Mesendoderm (in vitro differentiated cells): Measurements from ENCODE around the gene SH3GLB2. TPM values are rescaled to one million over a fixed set of nuclear protein-coding genes. Genes with fewer than 3 reads are reported as not detected.

Experiments
- DNase-seq: peaks from one replicate; pipeline ENCODE4 v3.0.0; 2013
- H2AK5ac ChIP-seq: 2 replicates; pipeline ENCODE4 v1.6.1; 2013; ENCODE audit warnings: low read length, inconsistent platforms
- H2BK120ac ChIP-seq: 2 replicates; pipeline ENCODE4 v1.6.1; 2013; ENCODE audit warnings: low read depth, mild to moderate bottlenecking, low read length, moderate library complexity, mixed read lengths
- H2BK15ac ChIP-seq: replicated peaks from 2 replicates; pipeline ENCODE4 v1.6.1; 2013; ENCODE audit warnings: low read depth, mild to moderate bottlenecking, moderate library complexity
- H2BK5ac ChIP-seq: 2 replicates; pipeline ENCODE4 v1.6.1; 2013; ENCODE audit warnings: low read length, inconsistent platforms
- H3K18ac ChIP-seq: 2 replicates; pipeline ENCODE4 v1.6.1; 2013; ENCODE audit warnings: mild to moderate bottlenecking, low read length, mixed read lengths
- H3K23ac ChIP-seq: one replicate; pipeline ENCODE4 v1.6.1; 2013; ENCODE audit warnings: low read length
- H3K27ac ChIP-seq: 2 replicates; pipeline ENCODE4 v1.5.1; 2013; ENCODE audit warnings: low read depth, mild to moderate bottlenecking, inconsistent platforms, low read length, moderate library complexity
- H3K27me3 ChIP-seq: 2 replicates; pipeline ENCODE4 v1.6.1; 2013; ENCODE audit warnings: low read length, control low read depth, mild to moderate bottlenecking, inconsistent platforms; ENCODE audit not compliant: insufficient read depth, poor library complexity
- H3K36me3 ChIP-seq: 2 replicates; pipeline ENCODE4 v1.6.1; 2013; ENCODE audit warnings: low read length, inconsistent platforms; ENCODE audit not compliant: control insufficient read depth, insufficient read depth
- H3K4ac ChIP-seq: one replicate; pipeline ENCODE4 v1.6.1; 2013; ENCODE audit warnings: low read depth, mild to moderate bottlenecking, low read length, moderate library complexity
- H3K4me1 ChIP-seq: 2 replicates; pipeline ENCODE4 v1.6.1; 2013; ENCODE audit warnings: low read depth, low read length, inconsistent platforms; ENCODE audit not compliant: control insufficient read depth
- H3K4me2 ChIP-seq: 2 replicates; pipeline ENCODE4 v1.6.1; 2013; ENCODE audit warnings: low read length
- H3K4me3 ChIP-seq: 2 replicates; pipeline ENCODE4 v1.5.1; 2013; ENCODE audit warnings: mild to moderate bottlenecking, low read length
- H3K56ac ChIP-seq: one replicate; pipeline ENCODE4 v1.6.1; 2013; ENCODE audit warnings: low read length
- H3K79me1 ChIP-seq: 2 replicates; pipeline ENCODE4 v1.6.1; 2013; ENCODE audit warnings: low read length, inconsistent platforms
- H3K79me2 ChIP-seq: 2 replicates; pipeline ENCODE4 v1.6.1; 2013; ENCODE audit warnings: mild to moderate bottlenecking, low read length; ENCODE audit not compliant: control insufficient read depth, insufficient read depth
- H3K9ac ChIP-seq: 2 replicates; pipeline ENCODE4 v1.6.1; 2013; ENCODE audit warnings: low read length, inconsistent platforms
- H4K5ac ChIP-seq: one replicate; pipeline ENCODE4 v1.6.1; 2013; ENCODE audit warnings: low read length
- H4K8ac ChIP-seq: one replicate; pipeline ENCODE4 v1.6.1; 2013; ENCODE audit warnings: low read depth, mild to moderate bottlenecking, control low read depth, low read length, moderate library complexity
- WGBS: extraction: QIAGEN DNeasy Blood & Tissue Kit; methylation state at CpG from one replicate; pipeline ENCODE4 v1.1.7; 2013; ENCODE audit warnings: low lambda C conversion rate, missing lambda C conversion rate; ENCODE audit not compliant: insufficient coverage; ENCODE audit errors: extremely low coverage; 5-methylcytosine and 5-hydroxymethylcytosine counted together
- polyA plus RNA-seq, 2 experiments: library from polyadenylated mRNA; stranded (reverse); fragments of 200-250 nt; gene quantifications; one replicate each; pipeline ENCODE4 v1.2.3, GENCODE V29; 2013

Gene SH3GLB2
- polyA plus RNA-seq (2013, experiment 1 of 2), result 16.9 TPM
- polyA plus RNA-seq (2013, experiment 2 of 2), result 19.5 TPM

DNA sequence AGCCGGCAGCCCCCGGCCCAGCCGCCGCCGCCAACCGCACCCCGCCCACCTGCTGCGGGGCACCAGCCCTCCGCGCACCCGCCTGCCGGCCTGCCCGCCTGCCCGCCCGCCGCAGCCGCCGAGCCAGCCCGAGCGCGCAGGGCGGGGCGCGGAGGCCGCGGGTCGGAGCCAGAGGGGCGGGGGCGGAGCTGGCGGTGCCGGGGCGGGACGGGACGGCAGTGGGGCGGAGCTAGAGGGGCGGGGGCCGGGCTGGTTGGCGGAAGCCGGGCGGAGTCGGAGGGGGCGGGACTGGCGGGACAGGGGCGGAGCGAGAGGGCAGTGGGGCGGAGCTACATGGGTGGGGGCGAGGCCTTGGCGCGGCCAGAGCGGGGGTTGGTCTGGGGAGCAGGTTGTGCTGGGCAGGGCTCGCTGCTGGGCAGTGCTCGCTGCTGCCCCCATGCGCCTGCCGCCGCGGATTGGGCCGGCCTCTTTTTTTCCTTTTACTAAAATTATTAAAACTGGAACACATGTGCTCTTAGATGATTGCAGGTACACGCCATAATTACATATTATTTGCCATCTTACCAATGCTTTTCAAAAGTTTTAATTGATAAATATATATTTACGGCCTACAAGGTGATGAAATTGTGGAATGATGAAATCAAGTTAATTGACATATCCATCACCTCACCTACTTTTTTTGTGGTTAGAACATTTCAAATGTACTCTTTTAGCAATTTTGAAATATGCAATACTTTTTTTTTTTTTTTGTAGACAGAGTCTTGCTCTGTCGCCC, at the start of gene SH3GLB2:
SH3GLB2 (minus strand) TSS at position 140 of the 775 bp plus-strand sequence. CDS start 177 bp downstream, outside the sequence.
- Histone ChIP-seq H4K5ac (no peak within 1 kb of the TSS), H3K56ac (peak within 1 kb of the TSS; percentile 89), H3K4me2 (peak within 1 kb of the TSS; percentile 80), H2BK5ac (no peak within 1 kb of the TSS), H3K36me3 (no peaks in the 10 kb centered on the region), H3K27me3 (no peaks in the 10 kb centered on the region), H3K9ac (peak within 1 kb of the TSS; percentile 71), H3K18ac (peak within 1 kb of the TSS; percentile 15), H4K8ac (no peak within 1 kb of the TSS), H3K79me1 (peaks cover 11% of the 10 kb centered on the region), H2BK120ac (no peak within 1 kb of the TSS), H3K79me2 (peaks cover 6% of the 10 kb centered on the region), H3K23ac (no peak within 1 kb of the TSS), H3K4ac (no peak within 1 kb of the TSS), H3K27ac (peak within 1 kb of the TSS; percentile 52), H3K4me1 (peaks cover 3% of the 10 kb centered on the region), H2BK15ac (no peak within 1 kb of the TSS), H3K4me3 (peak within 1 kb of the TSS; percentile 34), H2AK5ac (no peak within 1 kb of the TSS)
- WGBS, result no CpG with 5 or more reads among the region's 60 CpGs
- DNase-seq, result peak; percentile 92

DNA sequence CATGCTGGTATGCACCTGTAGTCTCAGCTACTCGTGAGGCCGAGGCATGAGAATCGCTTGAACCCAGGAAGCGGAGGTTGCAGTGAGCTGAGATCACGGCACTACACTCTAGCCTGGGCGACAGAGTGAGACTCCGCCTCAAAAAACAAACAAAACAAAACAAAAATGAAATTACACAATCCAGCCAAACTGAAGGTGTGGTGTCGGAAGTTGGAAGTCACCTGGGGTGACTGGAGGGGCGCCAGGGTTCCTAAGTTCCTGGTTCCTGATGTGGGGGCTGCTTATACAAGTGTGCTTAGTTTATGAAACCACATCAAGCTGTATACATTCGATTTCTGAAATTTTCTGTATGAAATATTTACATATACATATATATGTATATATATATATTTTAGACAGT, 49.1 kb upstream of the SH3GLB2 start:
- no CpG with 5 or more reads among the region's 10 CpGs for WGBS
- H2BK5ac ChIP-seq, result no peak overlapping the region
- no peak overlapping the region for H2AK5ac ChIP-seq
- no peak overlapping the region for H4K8ac ChIP-seq
- no peak for DNase-seq
- H3K4me2 ChIP-seq, result no peak overlapping the region
- no peak overlapping the region for H2BK120ac ChIP-seq
- no peak overlapping the region for H3K27ac ChIP-seq
- H3K23ac ChIP-seq, result no peak overlapping the region
- H3K4me3 ChIP-seq, result no peak overlapping the region
- peaks cover 8% of the 10 kb centered on the region for H3K79me2 ChIP-seq
- no peak overlapping the region for H3K56ac ChIP-seq
- H3K36me3 ChIP-seq, result no peaks in the 10 kb centered on the region
- no peak overlapping the region for H3K18ac ChIP-seq
- no peaks in the 10 kb centered on the region for H3K27me3 ChIP-seq
- no peak overlapping the region for H4K5ac ChIP-seq
- no peak overlapping the region for H2BK15ac ChIP-seq
- no peak overlapping the region for H3K4ac ChIP-seq
- peaks cover 11% of the 10 kb centered on the region for H3K79me1 ChIP-seq
- no peak overlapping the region for H3K9ac ChIP-seq
- peaks cover 3% of the 10 kb centered on the region for H3K4me1 ChIP-seq

DNA sequence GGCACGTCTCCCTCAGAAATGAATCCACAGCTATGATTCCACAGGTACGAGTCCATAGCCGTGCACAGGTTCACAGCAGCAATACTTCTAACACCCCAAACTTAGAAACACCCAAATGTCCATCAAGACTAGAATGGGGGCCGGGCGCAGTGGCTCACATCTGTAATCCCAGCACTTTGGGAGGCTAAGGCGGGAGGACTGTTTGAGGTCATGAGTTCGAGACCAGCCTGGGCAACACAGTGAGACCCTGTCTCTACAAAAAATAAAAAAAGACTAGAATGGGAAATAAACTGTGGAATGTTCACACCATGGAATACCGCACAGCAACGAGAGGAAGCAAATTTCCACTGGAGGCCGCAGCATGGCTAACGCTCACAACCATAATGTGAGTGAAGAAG, 48.5 kb upstream of the SH3GLB2 start:
- H4K5ac ChIP-seq, result no peak overlapping the region
- no peak overlapping the region for H3K27ac ChIP-seq
- no peak overlapping the region for H2AK5ac ChIP-seq
- no peak overlapping the region for H2BK5ac ChIP-seq
- no peak overlapping the region for H3K4me3 ChIP-seq
- no peak overlapping the region for H3K4ac ChIP-seq
- no peaks in the 10 kb centered on the region for H3K27me3 ChIP-seq
- peaks cover 2% of the 10 kb centered on the region for H3K79me2 ChIP-seq
- no peak overlapping the region for H3K23ac ChIP-seq
- DNase-seq, result no peak
- H3K4me1 ChIP-seq, result peaks cover 5% of the 10 kb centered on the region
- no CpG with 5 or more reads among the region's 11 CpGs for WGBS
- H2BK15ac ChIP-seq, result no peak overlapping the region
- H2BK120ac ChIP-seq, result no peak overlapping the region
- H3K79me1 ChIP-seq, result peaks cover 5% of the 10 kb centered on the region
- no peak overlapping the region for H3K56ac ChIP-seq
- no peak overlapping the region for H3K9ac ChIP-seq
- no peak overlapping the region for H4K8ac ChIP-seq
- no peak overlapping the region for H3K4me2 ChIP-seq
- no peak overlapping the region for H3K18ac ChIP-seq
- no peaks in the 10 kb centered on the region for H3K36me3 ChIP-seq

DNA sequence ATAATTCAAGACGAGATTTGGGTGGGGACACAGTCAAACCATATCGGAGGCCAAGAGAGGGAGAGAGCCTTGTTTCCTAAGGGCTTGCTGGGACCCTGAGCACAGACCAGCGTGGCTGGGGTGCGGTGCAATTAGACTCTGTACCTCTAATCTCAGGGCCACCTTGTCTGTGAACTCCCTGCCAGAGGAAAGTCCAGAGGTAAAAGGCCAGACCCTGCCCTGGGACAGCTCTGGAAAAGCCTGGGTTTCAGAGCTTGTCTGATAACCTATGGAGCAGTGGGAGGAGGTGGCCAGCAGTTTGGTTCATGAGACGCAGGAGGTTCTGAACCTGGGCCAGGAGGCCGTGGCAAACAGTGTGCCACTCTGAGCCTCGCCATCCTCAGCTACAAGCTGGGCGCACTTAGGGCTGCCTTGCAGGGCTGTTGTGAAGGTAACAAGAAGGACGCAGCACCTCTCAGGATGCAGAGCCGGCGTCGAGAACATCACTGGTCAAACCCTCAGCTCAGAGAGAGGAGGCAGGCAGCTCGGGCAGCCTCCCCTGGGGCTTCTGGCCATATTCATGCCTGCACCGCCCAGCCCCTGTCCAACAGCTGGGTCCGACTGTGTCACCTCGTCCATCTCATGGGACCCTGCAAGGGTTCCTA, 48.0 kb upstream of the SH3GLB2 start:
- Histone ChIP-seq H3K4me1 (peaks cover 7% of the 10 kb centered on the region), H4K8ac (no peak overlapping the region), H2AK5ac (no peak overlapping the region), H4K5ac (no peak overlapping the region), H3K4ac (no peak overlapping the region), H3K4me2 (no peak overlapping the region), H3K18ac (no peak overlapping the region), H2BK120ac (no peak overlapping the region), H3K79me2 (no peaks in the 10 kb centered on the region), H3K36me3 (no peaks in the 10 kb centered on the region), H3K23ac (no peak overlapping the region), H3K9ac (no peak overlapping the region), H3K27me3 (no peaks in the 10 kb centered on the region), H3K4me3 (no peak overlapping the region), H3K56ac (no peak overlapping the region), H3K79me1 (peaks cover 3% of the 10 kb centered on the region), H2BK5ac (no peak overlapping the region), H3K27ac (no peak overlapping the region), H2BK15ac (no peak overlapping the region)
- no peak for DNase-seq
- WGBS, result no CpG with 5 or more reads among the region's 16 CpGs

DNA sequence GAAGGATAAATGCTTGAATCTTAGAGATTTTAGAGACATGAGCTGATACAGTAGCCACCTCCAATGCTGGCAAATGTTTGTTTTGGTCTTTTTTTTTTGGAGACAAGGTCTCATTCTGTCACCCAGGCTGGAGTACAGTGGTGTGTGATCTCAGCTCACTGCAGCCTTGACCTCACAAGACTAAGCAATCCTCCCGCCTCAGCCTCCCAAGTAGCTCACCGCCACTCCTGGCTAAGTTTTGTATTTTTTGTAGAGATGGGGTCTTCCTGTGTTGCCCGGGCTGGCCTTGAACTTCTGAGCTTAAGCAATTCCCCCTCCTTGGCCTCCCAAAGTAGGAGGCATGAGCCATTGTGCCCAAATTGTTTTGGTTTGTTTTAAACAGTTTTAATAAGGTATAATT, 46.0 kb upstream of the SH3GLB2 start:
- no peaks in the 10 kb centered on the region for H3K79me2 ChIP-seq
- H4K5ac ChIP-seq, result no peak overlapping the region
- H3K4me2 ChIP-seq, result no peak overlapping the region
- no peak overlapping the region for H3K23ac ChIP-seq
- H3K4me3 ChIP-seq, result no peak overlapping the region
- no peak overlapping the region for H3K4ac ChIP-seq
- H2BK15ac ChIP-seq, result no peak overlapping the region
- H4K8ac ChIP-seq, result no peak overlapping the region
- H2BK120ac ChIP-seq, result no peak overlapping the region
- H3K18ac ChIP-seq, result no peak overlapping the region
- H2AK5ac ChIP-seq, result no peak overlapping the region
- no peak overlapping the region for H3K56ac ChIP-seq
- no peak overlapping the region for H3K9ac ChIP-seq
- peaks cover 7% of the 10 kb centered on the region for H3K4me1 ChIP-seq
- no peaks in the 10 kb centered on the region for H3K27me3 ChIP-seq
- H2BK5ac ChIP-seq, result no peak overlapping the region
- no peaks in the 10 kb centered on the region for H3K36me3 ChIP-seq
- no peaks in the 10 kb centered on the region for H3K79me1 ChIP-seq
- DNase-seq, result no peak
- H3K27ac ChIP-seq, result no peak overlapping the region
- no CpG with 5 or more reads among the region's 3 CpGs for WGBS
